Measurements from ENCODE around the gene MAP3K7CL.

MAP3K7CL gene

GRCh38 chr21:29114765-29115500 lies 15.5 kb upstream of the MAP3K7CL start:
- ChIA-PET CTCF (interaction anchor here (0.7 to 4.8 kb wide), 9 partner anchors 10 to 241 kb away, joined by 3 to 30 read pairs (median 4); no protein-coding TSS in a partner anchor), POLR2A (no interaction called here)
- TF ChIP-seq CTCF (IDR thresholded peaks at IDR 0.05; ENCODE audit: control extremely low read depth, extremely low read depth, low read depth, missing control alignments) = no peak
- DNase-seq (ENCODE audit: extremely low spot score) = no peak

- POLR2A ChIA-PET = no interaction called here
Observed at GRCh38 chr21:29115899-29116298, 14.5 kb upstream of the MAP3K7CL start.

GRCh38 chr21:29117372-29117955 lies 13.0 kb upstream of the MAP3K7CL start:
- TF ChIP-seq CTCF (IDR thresholded peaks at IDR 0.05; ENCODE audit: control extremely low read depth, extremely low read depth, low read depth, missing control alignments) = no peak
- POLR2A ChIA-PET = no interaction called here

More at GRCh38 chr21:29115899-29116298, 14.5 kb upstream of the MAP3K7CL start:
- TF ChIP-seq CTCF (IDR thresholded peaks at IDR 0.05; ENCODE audit: control extremely low read depth, extremely low read depth, low read depth, missing control alignments) = no peak
- DNase-seq (ENCODE audit: extremely low spot score) = no peak
- CTCF ChIA-PET = interaction anchor here (0.6 to 4.8 kb wide), 11 partner anchors 10 to 255 kb away, joined by 3 to 30 read pairs (median 3); no protein-coding TSS in a partner anchor

GRCh38 chr21:29121759-29122158 lies 8.7 kb upstream of the MAP3K7CL start:
- CTCF ChIA-PET = interaction anchor here (0.7 to 2.3 kb wide), 9 partner anchors 10 to 255 kb away, joined by 3 to 6 read pairs (median 3); no protein-coding TSS in a partner anchor
- TF ChIP-seq CTCF (IDR thresholded peaks at IDR 0.05; ENCODE audit: control extremely low read depth, extremely low read depth, low read depth, missing control alignments) = no peak
- peak; percentile 54 for DNase-seq (ENCODE audit: extremely low spot score)
- POLR2A ChIA-PET = no interaction called here

More at GRCh38 chr21:29117372-29117955, 13.0 kb upstream of the MAP3K7CL start:
- DNase-seq (ENCODE audit: extremely low spot score) = peak; percentile 38
- CTCF ChIA-PET = interaction anchor here (0.8 to 4.8 kb wide), 2 partner anchors 13 to 47 kb away, joined by 3 to 30 read pairs; no protein-coding TSS in a partner anchor

- ChIA-PET CTCF (interaction anchor here (0.7 to 1.7 kb wide), 7 partner anchors 9 to 257 kb away, joined by 3 to 5 read pairs (median 3); no protein-coding TSS in a partner anchor), POLR2A (no interaction called here)
- no peak for DNase-seq (ENCODE audit: extremely low spot score)
- TF ChIP-seq CTCF (IDR thresholded peaks at IDR 0.05; ENCODE audit: control extremely low read depth, extremely low read depth, low read depth, missing control alignments) = no peak
Observed at GRCh38 chr21:29124645-29125044, 5.8 kb upstream of the MAP3K7CL start.

GRCh38 chr21:29125191-29125590 lies 5.3 kb upstream of the MAP3K7CL start:
- TF ChIP-seq CTCF (IDR thresholded peaks at IDR 0.05; ENCODE audit: control extremely low read depth, extremely low read depth, low read depth, missing control alignments) = no peak
- POLR2A ChIA-PET = no interaction called here
- CTCF ChIA-PET = interaction anchor here (0.7 to 1.7 kb wide), 6 partner anchors 10 to 257 kb away, joined by 3 to 5 read pairs (median 4); no protein-coding TSS in a partner anchor
- peak; percentile 65 for DNase-seq (ENCODE audit: extremely low spot score)

Measured in GM10248 (cell line).